GM12878 (cell line): ENCODE measurements around the gene MYG1. TPM values are rescaled to one million over a fixed set of nuclear protein-coding genes. Genes with fewer than 3 reads are reported as not detected.
"Not testable (repeated sequence)": the region's sequence is repeated elsewhere in the genome, so short reads cannot be mapped to it uniquely, and the experiment has no call there.

Source experiments
- ATAC-seq: fragments of 200-7000 bp; cut with Tn5 transposase; 3 replicates; pipeline ENCODE4 v1.9.1; 2020; ENCODE audit warnings: mild to moderate bottlenecking, moderate library complexity
- BruUV-seq: library from RNA; stranded (reverse); fragments of 400-500 nt; replicated peaks from 2 replicates; lab custom pipeline; 2021; lab: Mats Ljungman, UMichigan
- CTCF ChIA-PET: fragments of 300-600 bp; sonication (Branson Sonifier 250); formaldehyde crosslinking; extraction: SDS; loops from one replicate; lab custom pipeline; 2021; ENCODE audit warnings: inconsistent platforms; lab: Yijun Ruan, JAX
- POLR2A ChIA-PET: fragments of 350-600 bp; formaldehyde crosslinking; extraction: SDS; loops from one replicate; lab custom pipeline; 2021; ENCODE audit warnings: inconsistent platforms; lab: Charles Lee
- RAD21 ChIA-PET: fragments of 300-600 bp; sonication (Branson Sonifier 250); formaldehyde crosslinking; loops from one replicate; lab custom pipeline; 2023; ENCODE audit warnings: antibody characterized with exemption; ENCODE audit not compliant: unreplicated experiment; lab: Charles Lee
- SMC1A ChIA-PET: fragments of 300-600 bp; sonication (Branson Sonifier 250); formaldehyde crosslinking; loops from one replicate; lab custom pipeline; 2023; ENCODE audit not compliant: unreplicated experiment, uncharacterized antibody; lab: Charles Lee
- DNase-seq: peaks from one replicate; pipeline ENCODE4 v3.0.0-alpha.2; 2011; ENCODE audit warnings: low read depth, low spot score
- FAIRE-seq: peaks from 3 replicates; lab custom pipeline; 2011; peaks lifted over from hg19 to GRCh38; lab: Jason Lieb, UNC
- H2AFZ ChIP-seq: 2 replicates; pipeline ENCODE4 v1.6.0; 2011; ENCODE audit warnings: low read depth, low read length, control low read depth; ENCODE audit not compliant: control insufficient read depth
- H3K27ac ChIP-seq: 2 replicates; pipeline ENCODE4 v1.5.1; 2011; ENCODE audit warnings: control low read depth; ENCODE audit not compliant: control insufficient read depth, insufficient read depth
- H3K27me3 ChIP-seq, 2 experiments: replicated peaks in 1 of 2; 2 replicates each; pipeline versions ENCODE4 v1.6.0 to v1.6.1; 2011; ENCODE audit warnings: low read length in 1 of 2; ENCODE audit not compliant: control insufficient read depth in 2 of 2, insufficient read depth in 2 of 2
- H3K36me3 ChIP-seq, 2 experiments: 2 replicates each; pipeline ENCODE4 v1.5.1; 2011; ENCODE audit warnings: low read length in 1 of 2; ENCODE audit not compliant: control insufficient read depth in 2 of 2, insufficient read depth in 2 of 2
- H3K4me1 ChIP-seq: 2 replicates; pipeline ENCODE4 v1.6.1; 2011; ENCODE audit warnings: mild to moderate bottlenecking, low read length, moderate library complexity, mixed read lengths; ENCODE audit not compliant: control insufficient read depth, insufficient read depth
- H3K4me2 ChIP-seq: 2 replicates; pipeline ENCODE4 v1.6.0; 2011; ENCODE audit warnings: control low read depth; ENCODE audit not compliant: control insufficient read depth, insufficient read depth
- H3K4me3 ChIP-seq: fragments of 200-600 bp; sonication (generic); 2 replicates; pipeline ENCODE4 v1.5.1; 2016
- H3K79me2 ChIP-seq: 2 replicates; pipeline ENCODE4 v1.6.0; 2011; ENCODE audit warnings: low read length; ENCODE audit not compliant: control insufficient read depth, insufficient read depth
- H3K9ac ChIP-seq: 2 replicates; pipeline ENCODE4 v1.8.0; 2011; ENCODE audit warnings: low read length, control low read depth, mixed read lengths; ENCODE audit not compliant: control insufficient read depth, insufficient read depth
- H3K9me3 ChIP-seq: replicated peaks from 3 replicates; pipeline ENCODE4 v1.5.1; 2011; ENCODE audit warnings: mild to moderate bottlenecking, low read length; ENCODE audit not compliant: control insufficient read depth, insufficient read depth
- H4K20me1 ChIP-seq: 2 replicates; pipeline ENCODE4 v1.6.0; 2011; ENCODE audit not compliant: control insufficient read depth, insufficient read depth
- ATF3 ChIP-seq: IDR thresholded peaks from 2 replicates; pipeline ENCODE4 v1.6.1; 2011; ENCODE audit warnings: low read depth, mild to moderate bottlenecking, low read length, moderate library complexity, borderline replicate concordance; ENCODE audit errors: extremely low read depth
- ATF7 ChIP-seq: fragments of 450-650 bp; IDR thresholded peaks from 2 replicates; pipeline ENCODE4 v1.6.1; 2016; ENCODE audit warnings: low read depth, mild to moderate bottlenecking
- BCL3 ChIP-seq: IDR thresholded peaks from 2 replicates; pipeline ENCODE4 v1.6.1; 2011; ENCODE audit warnings: borderline replicate concordance, low read depth, mild to moderate bottlenecking, moderate library complexity, low read length; ENCODE audit not compliant: insufficient read depth, poor library complexity, severe bottlenecking
- CEBPB ChIP-seq, 2 experiments: fragments of 150-350 bp in 1 of 2; IDR thresholded peaks; 2 replicates each; pipeline ENCODE4 v1.6.1; 2012 to 2014; ENCODE audit warnings: low read depth in 2 of 2, low read length in 2 of 2, borderline replicate concordance in 1 of 2, inconsistent platforms in 1 of 2
- EZH2 ChIP-seq: IDR thresholded peaks from 2 replicates; pipeline ENCODE4 v1.6.1; 2012; ENCODE audit warnings: low read depth, mild to moderate bottlenecking, control low read depth, inconsistent platforms, low read length, borderline replicate concordance; ENCODE audit not compliant: control insufficient read depth
- IKZF1 ChIP-seq: fragments of 450-650 bp; conservative IDR thresholded peaks from 2 replicates; pipeline ENCODE4 v1.6.1; 2017; ENCODE audit warnings: antibody characterized with exemption, mild to moderate bottlenecking
- IRF4 ChIP-seq: IDR thresholded peaks from 2 replicates; pipeline ENCODE4 v1.6.1; 2011; ENCODE audit warnings: low read depth, low read length
- SMAD5 ChIP-seq: IDR thresholded peaks from 2 replicates; pipeline ENCODE4 v1.6.1; 2016; ENCODE audit warnings: antibody characterized with exemption, low read depth
- SMARCA5 ChIP-seq: fragments of 450-650 bp; IDR thresholded peaks from 2 replicates; pipeline ENCODE4 v1.6.1; 2017; ENCODE audit warnings: mild to moderate bottlenecking
- SUPT20H ChIP-seq: IDR thresholded peaks from 2 replicates; pipeline ENCODE4 v1.6.1; 2011; ENCODE audit warnings: low read depth, mild to moderate bottlenecking, low read length, moderate library complexity, borderline replicate concordance; ENCODE audit not compliant: control insufficient read depth
- TCF12 ChIP-seq: IDR thresholded peaks from 2 replicates; pipeline ENCODE4 v1.6.1; 2011; ENCODE audit warnings: low read depth, mild to moderate bottlenecking, low read length
- in situ Hi-C: fragments of 300-500 bp; cut with MboI; formaldehyde crosslinking; loops from 9 replicates; pipeline ENCODE4 v1.14.3; 2018; ENCODE audit warnings: mixed read lengths
- intact Hi-C: fragments of 100-400 bp; cut with micrococcal nuclease; formaldehyde crosslinking; loops from one replicate; pipeline ENCODE4 v1.14.2; 2022; ENCODE audit not compliant: unreplicated experiment
- polyA plus RNA-seq, 11 experiments: library from polyadenylated mRNA; depleted of rRNA in 4 of 11; unstranded in 6 of 11; stranded (reverse) in 5 of 11; fragments of >200 nt; fragmentation: Nextera tagmentation in 4 of 11; fragmentation: Illumina TruSeq in 1 of 11; extraction: Ambion mirVana in 4 of 11; extraction: Trizol in 1 of 11; gene quantifications; 1 replicate in 1 of 11; 2 replicates in 10 of 11; pipeline versions ENCODE4 v1.2.1 to v1.2.3, GENCODE V29; 2011 to 2016; ENCODE audit warnings: inconsistent platforms in 2 of 11, missing spikeins in 2 of 11, low read depth in 1 of 11
- total RNA-seq, 4 experiments: library from RNA; depleted of rRNA in 3 of 4; stranded (reverse); fragments of >200 nt in 3 of 4; fragmentation: Illumina TruSeq in 1 of 4; extraction: Trizol in 1 of 4; gene quantifications; 2 replicates each; pipeline versions ENCODE4 v1.2.1 to v1.2.3, GENCODE V29; 2013 to 2021

The MYG1 gene
- total and polyA plus RNA-seq, 10 of the 15 experiments (the other 5 are each of a cell fraction or from before 2014, with no cell fraction given): 20.7 to 81.0 (median 49.4) TPM

GRCh38 chr12:53330671-53331070 lies 31.2 kb downstream of the MYG1 start (continued):
- TF ChIP-seq TCF12 (no peak), ATF3 (no peak), CEBPB (IDR thresholded peaks at IDR 0.05; ENCODE audit: borderline replicate concordance in 1 of 2, low read depth in 2 of 2, low read length in 2 of 2) (no peak), EZH2 (no peak), IKZF1 (no peak), SMARCA5 (no peak), IRF4 (no peak), BCL3 (no peak), SMAD5 (no peak), ATF7 (no peak), SUPT20H (no peak)

- intact Hi-C loops, POLR2A ChIA-PET, FAIRE-seq, DNase-seq, H3K9me3 ChIP-seq, H3K4me1 ChIP-seq, H3K9ac ChIP-seq, H4K20me1 ChIP-seq, H3K4me2 ChIP-seq, ATAC-seq, in situ Hi-C loops, H2AFZ ChIP-seq, H3K4me3 ChIP-seq, H3K79me2 ChIP-seq, H3K36me3 ChIP-seq, BruUV-seq, H3K27ac ChIP-seq, H3K27me3 ChIP-seq: not testable (repeated sequence)
- ChIA-PET SMC1A (interaction anchor here (1.1 to 1.3 kb wide), 2 partner anchors 13 to 89 kb away, joined by 3 to 6 read pairs; no protein-coding TSS in a partner anchor), CTCF (interaction anchor here (1.5 to 15.1 kb wide), 3 partner anchors 10 to 177 kb away, joined by 3 to 240 read pairs (median 30); partner anchors contain the start of gene AAAS), RAD21 (interaction anchor here (3.8 kb wide), 1 partner anchor 12 kb away, joined by 14 read pairs; no protein-coding TSS in a partner anchor)
These were observed 32.8 kb downstream of the MYG1 start for GRCh38 chr12:53332339-53332738.
